ENCODE measurements around the gene PIGS. TPM values are rescaled to one million over a fixed set of nuclear protein-coding genes. Genes with fewer than 3 reads are reported as not detected.

Gene PIGS
- total RNA-seq, 4 donors from 2014 or later: 47.0 to 188 (median 107) TPM

GRCh38 chr17:28585851-28586250 lies 14.5 kb upstream of the PIGS start:
- H3K4me1 ChIP-seq: no peaks in the 10 kb centered on the region
- H3K27me3 ChIP-seq: no peaks in the 10 kb centered on the region
- TF ChIP-seq CTCF (IDR thresholded peaks at IDR 0.05) (no peak), POLR2A (IDR thresholded peaks at IDR 0.05) (no peak)
- no peak overlapping the region for H3K4me3 ChIP-seq
- no peak for DNase-seq
- no peaks in the 10 kb centered on the region for H3K9me3 ChIP-seq
- no peak overlapping the region for H3K27ac ChIP-seq
- H3K36me3 ChIP-seq: peaks cover 0 to 59% (median 0%) of the 10 kb centered on the region in 3 donors

GRCh38 chr17:28584434-28584833 lies 13.1 kb upstream of the PIGS start:
- Histone ChIP-seq H3K36me3 (peaks cover 0 to 58% (median 0%) of the 10 kb centered on the region in 3 donors), H3K27me3 (no peaks in the 10 kb centered on the region)
- TF ChIP-seq CTCF (IDR thresholded peaks at IDR 0.05) (no peak), POLR2A (IDR thresholded peaks at IDR 0.05) (no peak)

GRCh38 chr17:28582513-28582912 lies 11.2 kb upstream of the PIGS start:
- Histone ChIP-seq H3K36me3 (peaks cover 0 to 56% (median 0%) of the 10 kb centered on the region in 3 donors), H3K27me3 (no peaks in the 10 kb centered on the region), H3K9me3 (no peaks in the 10 kb centered on the region), H3K4me1 (no peaks in the 10 kb centered on the region), H3K27ac (no peak overlapping the region), H3K4me3 (no peak overlapping the region)
- TF ChIP-seq POLR2A (IDR thresholded peaks at IDR 0.05) (no peak), CTCF (IDR thresholded peaks at IDR 0.05) (no peak)
- DNase-seq: no peak

More at GRCh38 chr17:28584434-28584833, 13.1 kb upstream of the PIGS start:
- no peak for DNase-seq
- H3K9me3 ChIP-seq: no peaks in the 10 kb centered on the region
- no peak overlapping the region for H3K27ac ChIP-seq
- H3K4me3 ChIP-seq: no peak overlapping the region
- no peaks in the 10 kb centered on the region for H3K4me1 ChIP-seq

GRCh38 chr17:28580959-28581358 lies 9.6 kb upstream of the PIGS start:
- Histone ChIP-seq H3K4me3 (no peak overlapping the region), H3K36me3 (peaks cover 0 to 51% (median 0%) of the 10 kb centered on the region in 3 donors), H3K27me3 (no peaks in the 10 kb centered on the region), H3K4me1 (peaks cover 0 to 5% (median 2%) of the 10 kb centered on the region in 4 donors), H3K27ac (no peak overlapping the region), H3K9me3 (no peaks in the 10 kb centered on the region)
- TF ChIP-seq CTCF (IDR thresholded peaks at IDR 0.05) (no peak), POLR2A (IDR thresholded peaks at IDR 0.05) (no peak)
- DNase-seq: no peak

- TF ChIP-seq POLR2A (IDR thresholded peaks at IDR 0.05) (no peak), CTCF (IDR thresholded peaks at IDR 0.05) (no peak)
- H3K36me3 ChIP-seq: peaks cover 0 to 38% (median 0%) of the 10 kb centered on the region in 3 donors
Measured at GRCh38 chr17:28579526-28579925, 8.2 kb upstream of the PIGS start.

More at GRCh38 chr17:28579526-28579925, 8.2 kb upstream of the PIGS start:
- DNase-seq: peak in 1 of 3 donors; percentile 11
- Histone ChIP-seq H3K27ac (no peak overlapping the region), H3K9me3 (no peaks in the 10 kb centered on the region), H3K4me1 (peaks cover 0 to 16% (median 2%) of the 10 kb centered on the region in 4 donors), H3K27me3 (no peaks in the 10 kb centered on the region), H3K4me3 (no peak overlapping the region)
